Stimulated activated CD8-positive, alpha-beta memory T cell treated with anti-CD3 and anti-CD28 coated beads, Interleukin-2, amount 100 ng/mL, for 48 hours (primary cell): Measurements from ENCODE around the gene TYMP.

Experiments used
- DNase-seq, 2 donors: peaks; one replicate each; pipeline ENCODE4 v3.0.0-alpha.2; 2020; ENCODE audit warnings: low read depth in 2 of 2

Gene TYMP

GRCh38 chr22:50563413-50564160 lies 33.8 kb upstream of the TYMP start:
- no peak for DNase-seq

- DNase-seq: peak; percentile 96 to 97
These were observed 33.0 kb upstream of the TYMP start, which contains the start of gene SYCE3 for GRCh38 chr22:50562523-50563412. Gene SYCE3, minus strand, starts transcription at chr22:50562919. Its CDS starts 6,514 bp downstream, at chr22:50556405.

- no peak for DNase-seq
These were observed 31.9 kb upstream of the TYMP start for GRCh38 chr22:50561401-50562358.

GRCh38 chr22:50560034-50560433 lies 30.2 kb upstream of the TYMP start:
- DNase-seq: no peak

GRCh38 chr22:50556703-50557102 lies 26.9 kb upstream of the TYMP start:
- DNase-seq: no peak

GRCh38 chr22:50553310-50553709 lies 23.5 kb upstream of the TYMP start:
- DNase-seq: no peak

- DNase-seq: no peak
These were observed 21.4 kb upstream of the TYMP start for GRCh38 chr22:50551160-50551752.

- DNase-seq: no peak
These were observed 20.6 kb upstream of the TYMP start for GRCh38 chr22:50550395-50550794.

GRCh38 chr22:50548921-50549790 lies 19.3 kb upstream of the TYMP start:
- DNase-seq: no peak

- DNase-seq: no peak
These were observed 18.5 kb upstream of the TYMP start for GRCh38 chr22:50548040-50548920.

GRCh38 chr22:50547263-50547985 lies 17.6 kb upstream of the TYMP start:
- no peak for DNase-seq

- no peak for DNase-seq
These were observed 16.8 kb upstream of the TYMP start for GRCh38 chr22:50546326-50547262.

GRCh38 chr22:50545522-50546325 lies 15.9 kb upstream of the TYMP start, which contains the start of gene KLHDC7B:
Gene KLHDC7B, plus strand, starts transcription at chr22:50545899. Its CDS starts 345 bp downstream, at chr22:50546244.
- DNase-seq: no peak

- DNase-seq: no peak
These were observed 15.0 kb upstream of the TYMP start for GRCh38 chr22:50544746-50545253.

- DNase-seq: peak; percentile 83 to 86
These were observed 14.4 kb upstream of the TYMP start for GRCh38 chr22:50544078-50544745.
